ENCODE data around the gene SYT15.

- TF ChIP-seq POLR2A (IDR thresholded peaks at IDR 0.05), result no peak
- no peak for TF ChIP-seq CTCF (IDR thresholded peaks at IDR 0.05)
- TF ChIP-seq EP300 (IDR thresholded peaks at IDR 0.05), result no peak
- TF ChIP-seq POLR2AphosphoS5 (IDR thresholded peaks at IDR 0.05), result no peak
Measured at GRCh38 chr10:46559231-46559671, 19.7 kb upstream of the SYT15 start.

Data from upper lobe of left lung (tissue), 4 donors.